Panc1 (cell line): ENCODE data around the gene TMSB10. TPM values are rescaled to one million over a fixed set of nuclear protein-coding genes. Genes with fewer than 3 reads are reported as not detected.
A peak's percentile ranks its signal among the peaks of the same experiment; 100 is the strongest.

Experiments
- ATAC-seq: fragments of 200-7000 bp; cut with Tn5 transposase; 2 replicates; pipeline ENCODE4 v1.9.1; 2020; ENCODE audit warnings: mild to moderate bottlenecking, moderate library complexity
- BruUV-seq: library from RNA; stranded (reverse); fragments of 400-500 nt; replicated peaks from 2 replicates; lab custom pipeline; 2021; lab: Mats Ljungman, UMichigan
- CTCF ChIA-PET: fragments of 300-600 bp; sonication (Branson Sonifier 250); formaldehyde crosslinking; loops from one replicate; lab custom pipeline; 2022; ENCODE audit warnings: antibody characterized with exemption; lab: Charles Lee
- POLR2A ChIA-PET: fragments of 300-600 bp; sonication (Branson Sonifier 250); formaldehyde crosslinking; loops from one replicate; lab custom pipeline; 2022; ENCODE audit warnings: antibody characterized with exemption; lab: Charles Lee
- DNase-seq: peaks from one replicate; pipeline ENCODE4 v3.0.0-alpha.2; 2010; ENCODE audit warnings: low read depth, low spot score
- H3K27ac ChIP-seq: 2 replicates; pipeline ENCODE4 v1.5.1; 2011; ENCODE audit warnings: mild to moderate bottlenecking, low read length, inconsistent platforms
- H3K27me3 ChIP-seq: fragments of 200-500 bp; sonication (Bioruptor generic); 2 replicates; pipeline ENCODE4 v1.6.0; 2014; ENCODE audit warnings: low read length, inconsistent platforms; ENCODE audit not compliant: control insufficient read depth, insufficient read depth
- H3K36me3 ChIP-seq: fragments of 200-500 bp; sonication (Bioruptor generic); 2 replicates; pipeline ENCODE4 v1.5.1; 2014; ENCODE audit warnings: inconsistent platforms, mild to moderate bottlenecking, low read length, moderate library complexity; ENCODE audit not compliant: control insufficient read depth, insufficient read depth
- H3K4me1 ChIP-seq: 2 replicates; pipeline ENCODE4 v1.5.1; 2011; ENCODE audit warnings: inconsistent platforms, mild to moderate bottlenecking, low read length, moderate library complexity; ENCODE audit not compliant: control insufficient read depth, insufficient read depth
- H3K4me3 ChIP-seq, 2 experiments: 2 replicates each; pipeline ENCODE4 v1.5.1; 2011 to 2012; ENCODE audit warnings: low read depth in 2 of 2, low read length in 2 of 2, mild to moderate bottlenecking in 2 of 2, inconsistent platforms in 1 of 2, moderate library complexity in 1 of 2
- H3K9me3 ChIP-seq: fragments of 200-500 bp; sonication (Bioruptor generic); 2 replicates; pipeline ENCODE4 v1.5.1; 2014; ENCODE audit warnings: low read depth, mild to moderate bottlenecking, inconsistent platforms, low read length, moderate library complexity; ENCODE audit not compliant: control insufficient read depth, insufficient read depth
- CTCF ChIP-seq: fragments of 450-650 bp; IDR thresholded peaks from 2 replicates; pipeline ENCODE4 v1.5.1; 2017; ENCODE audit warnings: mild to moderate bottlenecking
- POLR2AphosphoS5 ChIP-seq: IDR thresholded peaks from 2 replicates; pipeline ENCODE4 v1.6.1; 2012; ENCODE audit warnings: mild to moderate bottlenecking, low read depth, low read length, moderate library complexity
- REST ChIP-seq, 2 experiments: IDR thresholded peaks; 2 replicates each; pipeline ENCODE4 v1.6.1; 2011 to 2012; ENCODE audit warnings: low read depth in 2 of 2, control low read depth in 1 of 2, low read length in 1 of 2, mild to moderate bottlenecking in 1 of 2, moderate library complexity in 1 of 2; ENCODE audit not compliant: insufficient read depth in 1 of 2
- SIN3A ChIP-seq: IDR thresholded peaks from 2 replicates; pipeline ENCODE4 v1.6.1; 2012; ENCODE audit warnings: low read depth, mild to moderate bottlenecking, low read length, moderate library complexity, borderline replicate concordance; ENCODE audit not compliant: insufficient read depth
- TCF7L2 ChIP-seq: IDR thresholded peaks from 2 replicates; pipeline ENCODE4 v1.6.1; 2011; ENCODE audit warnings: mild to moderate bottlenecking, low read depth, low read length, inconsistent platforms
- in situ Hi-C: cut with HindIII; loops from 2 replicates; pipeline ENCODE4 v1.10.0; 2016; ENCODE audit warnings: low sequenced_read_pairs, low pct_unique_long_range_greater_than_20kb
- intact Hi-C: fragments of 100-400 bp; cut with micrococcal nuclease; formaldehyde crosslinking; loops from one replicate; pipeline ENCODE4 v1.10.0; 2022; ENCODE audit not compliant: unreplicated experiment
- total RNA-seq: library from RNA; stranded (reverse); gene quantifications from one replicate; pipeline ENCODE4 v1.2.1, GENCODE V29; 2021; ENCODE audit not compliant: unreplicated experiment

The TMSB10 gene
- total RNA-seq, 1 experiment from 2014 or later, result 1,916 TPM

- CTCF ChIA-PET, result no interaction called here
- DNase-seq, result no peak
- in situ Hi-C loops, result no loop called here
These were observed 10.5 kb upstream of the TMSB10 start for GRCh38 chr2:84894758-84895520.

GRCh38 chr2:84896567-84896966 lies 8.9 kb upstream of the TMSB10 start:
- POLR2A ChIA-PET, result no interaction called here
- BruUV-seq, result no TSS peak
- TF ChIP-seq TCF7L2, result no peak
- no peak for TF ChIP-seq CTCF
- TF ChIP-seq POLR2AphosphoS5, result no peak
- no peak for TF ChIP-seq REST (IDR thresholded peaks at IDR 0.05; ENCODE audit: insufficient read depth in 1 of 2, low read depth in 2 of 2, low read length in 1 of 2)
- no peak for TF ChIP-seq SIN3A

More at GRCh38 chr2:84894758-84895520, 10.5 kb upstream of the TMSB10 start:
- no peaks in the 10 kb centered on the region for H3K36me3 ChIP-seq
- POLR2A ChIA-PET, result no interaction called here
- TF ChIP-seq POLR2AphosphoS5, result no peak
- no peak for TF ChIP-seq REST (IDR thresholded peaks at IDR 0.05; ENCODE audit: insufficient read depth in 1 of 2, low read depth in 2 of 2, low read length in 1 of 2)
- TF ChIP-seq CTCF, result no peak
- TF ChIP-seq SIN3A, result no peak
- TF ChIP-seq TCF7L2, result no peak
- BruUV-seq, result no TSS peak
- peak; percentile 38; the same call in 1 of the 2 replicates for ATAC-seq
- H3K27me3 ChIP-seq, result no peaks in the 10 kb centered on the region
- H3K9me3 ChIP-seq, result no peaks in the 10 kb centered on the region
- H3K4me1 ChIP-seq, result no peaks in the 10 kb centered on the region
- no peak overlapping the region for H3K27ac ChIP-seq
- intact Hi-C loops, result no loop called here
- H3K4me3 ChIP-seq, result no peak overlapping the region

More at GRCh38 chr2:84896567-84896966, 8.9 kb upstream of the TMSB10 start:
- intact Hi-C loops, result no loop called here
- Histone ChIP-seq H3K27me3 (no peaks in the 10 kb centered on the region), H3K27ac (no peak overlapping the region), H3K4me1 (no peaks in the 10 kb centered on the region), H3K4me3 (no peak overlapping the region), H3K36me3 (no peaks in the 10 kb centered on the region), H3K9me3 (no peaks in the 10 kb centered on the region)
- CTCF ChIA-PET, result no interaction called here
- no peak for ATAC-seq
- in situ Hi-C loops, result no loop called here
- no peak for DNase-seq
